GM19395 (cell line): ENCODE measurements around the gene KRTAP5-10.
"Not testable (repeated sequence)": the region's sequence is repeated elsewhere in the genome, so short reads cannot be mapped to it uniquely, and the experiment has no call there.

Experiments
- ATAC-seq: cut with Tn5 transposase; IDR thresholded peaks from one replicate; pipeline ENCODE4 v1.9.1; 2021; ENCODE audit warnings: mild to moderate bottlenecking, moderate library complexity; ENCODE audit not compliant: unreplicated experiment

Gene KRTAP5-10

GRCh38 chr11:71542382-71542781 is 23.0 kb upstream of the KRTAP5-10 start:
- no peak for ATAC-seq

- no peak for ATAC-seq
Measured at GRCh38 chr11:71542879-71543777, 22.2 kb upstream of the KRTAP5-10 start.

- ATAC-seq, result no peak
Measured at GRCh38 chr11:71543866-71544265, 21.5 kb upstream of the KRTAP5-10 start.

DNA sequence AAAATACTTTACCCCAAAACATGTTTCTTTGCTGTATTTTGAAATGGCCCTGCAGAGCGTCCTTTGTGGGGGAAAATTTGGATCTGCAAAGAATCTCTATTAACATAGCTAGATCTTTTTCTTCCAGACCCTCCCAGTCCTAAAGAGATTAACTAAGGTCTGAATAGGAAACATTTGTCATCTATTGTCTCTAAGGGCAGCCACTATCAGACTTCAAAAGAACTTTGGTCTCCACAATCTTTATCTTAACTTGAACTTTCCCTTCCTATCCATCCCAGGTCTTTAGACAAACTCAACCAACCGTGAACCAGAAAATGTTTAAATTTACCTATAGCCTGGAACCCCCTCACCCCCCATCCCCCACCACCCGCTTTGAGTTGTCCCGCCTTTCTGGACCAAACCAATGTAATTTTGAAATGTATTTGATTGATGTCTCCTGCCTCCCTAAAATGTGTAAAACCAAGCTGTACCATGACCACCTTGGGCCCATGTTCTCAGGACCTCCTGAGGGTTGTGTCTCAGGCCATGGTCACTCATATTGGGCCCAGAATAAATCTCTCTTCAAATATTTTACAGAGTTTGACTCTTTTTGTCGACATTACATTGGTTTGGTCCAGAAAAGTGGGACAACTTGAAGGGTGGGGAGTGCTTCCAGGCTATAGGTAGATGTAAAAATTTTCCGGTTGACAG is 20.7 kb upstream of the KRTAP5-10 start:
- no peak for ATAC-seq

- no peak for ATAC-seq
Measured at GRCh38 chr11:71545405-71545966, 19.9 kb upstream of the KRTAP5-10 start.

- ATAC-seq, result no peak
Measured at GRCh38 chr11:71548120-71548519, 17.2 kb upstream of the KRTAP5-10 start, which contains the start of gene KRTAP5-9. TSS of gene KRTAP5-9 (plus strand) at chr11:71548420. CDS start at chr11:71548658, 238 bp downstream.

DNA sequence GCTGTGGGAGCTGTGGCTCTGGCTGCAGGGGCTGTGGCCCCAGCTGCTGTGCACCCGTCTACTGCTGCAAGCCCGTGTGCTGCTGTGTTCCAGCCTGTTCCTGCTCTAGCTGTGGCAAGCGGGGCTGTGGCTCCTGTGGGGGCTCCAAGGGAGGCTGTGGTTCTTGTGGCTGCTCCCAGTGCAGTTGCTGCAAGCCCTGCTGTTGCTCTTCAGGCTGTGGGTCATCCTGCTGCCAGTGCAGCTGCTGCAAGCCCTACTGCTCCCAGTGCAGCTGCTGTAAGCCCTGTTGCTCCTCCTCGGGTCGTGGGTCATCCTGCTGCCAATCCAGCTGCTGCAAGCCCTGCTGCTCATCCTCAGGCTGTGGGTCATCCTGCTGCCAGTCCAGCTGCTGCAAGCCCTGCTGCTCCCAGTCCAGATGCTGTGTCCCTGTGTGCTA is 16.6 kb upstream of the KRTAP5-10 start:
- no peak for ATAC-seq

GRCh38 chr11:71551711-71552110 is 13.7 kb upstream of the KRTAP5-10 start:
- ATAC-seq, result no peak

DNA sequence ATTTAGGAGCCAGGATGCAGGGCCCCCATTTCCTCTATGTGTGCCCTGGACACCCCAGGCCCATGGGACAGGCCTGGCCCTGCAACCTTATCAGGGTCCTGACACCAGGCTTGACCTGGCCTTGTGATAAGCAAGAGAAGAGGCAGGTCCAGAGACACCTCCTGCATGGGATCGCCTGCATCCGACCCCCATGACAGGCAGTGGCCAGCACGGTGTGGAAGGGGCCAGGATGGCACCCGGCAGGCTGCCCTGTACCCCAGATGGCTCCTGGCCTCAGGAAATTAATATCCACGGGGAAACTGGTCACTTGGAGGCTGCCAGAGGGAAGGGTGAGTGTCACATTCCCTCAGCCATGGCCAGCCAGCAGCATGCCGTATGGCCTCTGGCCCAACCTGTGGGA is 10.4 kb upstream of the KRTAP5-10 start:
- no peak for ATAC-seq

- ATAC-seq, result no peak
Measured at GRCh38 chr11:71555508-71555907, 9.9 kb upstream of the KRTAP5-10 start.

DNA sequence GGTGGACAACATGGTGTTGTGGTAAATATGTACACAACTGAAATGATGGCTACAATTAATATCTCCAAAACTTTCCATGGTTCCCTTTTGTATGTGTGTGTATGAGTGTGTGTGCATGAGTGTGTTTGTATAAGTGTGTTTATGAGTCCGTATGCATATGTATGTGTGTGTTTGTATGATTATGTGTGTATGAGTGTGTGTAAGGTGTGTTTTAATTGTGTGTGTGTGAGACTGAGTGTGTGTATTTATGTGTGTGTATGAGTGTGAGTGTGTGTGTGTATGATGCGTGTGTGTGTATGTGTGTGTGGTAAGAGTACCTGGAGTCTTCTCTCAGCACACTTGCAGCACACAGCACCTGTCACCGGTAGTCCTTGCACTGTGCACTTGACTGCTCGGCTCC is 9.3 kb upstream of the KRTAP5-10 start:
- ATAC-seq, result no peak

GRCh38 chr11:71557257-71557656 is 8.1 kb upstream of the KRTAP5-10 start:
- no peak for ATAC-seq

DNA sequence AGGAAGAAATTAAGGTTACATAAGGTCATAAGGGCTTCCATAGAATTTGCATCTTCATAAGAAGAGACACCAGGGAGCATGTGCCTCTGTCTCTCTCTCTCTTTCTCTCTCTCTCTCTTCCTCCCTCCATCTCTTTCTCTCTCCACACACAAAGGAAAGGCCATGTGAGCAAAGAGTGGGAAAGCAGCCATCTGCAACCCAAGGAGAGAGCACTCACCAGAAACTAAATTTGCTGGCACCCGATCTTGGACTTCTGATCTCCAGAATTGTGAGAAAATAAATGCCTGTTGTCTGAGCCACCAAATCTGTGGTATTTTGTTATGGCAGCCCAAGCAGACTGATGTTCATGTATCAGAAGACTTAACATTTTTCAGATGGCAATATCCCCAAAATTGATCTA is 6.4 kb upstream of the KRTAP5-10 start:
- ATAC-seq, result no peak

DNA sequence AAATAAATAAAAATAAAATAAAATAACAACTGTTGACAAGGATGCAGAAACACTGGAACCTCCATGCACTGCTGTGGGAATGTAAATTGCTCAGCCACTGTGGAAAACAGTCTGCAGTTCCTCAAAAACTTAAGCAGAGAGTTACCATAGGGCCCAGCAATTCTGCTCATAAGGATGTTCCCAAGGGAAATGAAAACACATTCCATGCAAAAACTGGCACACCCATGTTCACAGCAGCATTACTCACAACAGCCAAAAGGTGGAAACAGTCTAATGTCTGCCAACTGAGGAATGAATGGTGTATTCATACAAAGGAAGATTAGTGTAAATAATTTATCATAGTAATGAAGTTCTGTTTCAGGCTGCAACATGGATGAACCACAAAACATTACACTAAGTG is 3.2 kb upstream of the KRTAP5-10 start:
- ATAC-seq, result no peak

DNA sequence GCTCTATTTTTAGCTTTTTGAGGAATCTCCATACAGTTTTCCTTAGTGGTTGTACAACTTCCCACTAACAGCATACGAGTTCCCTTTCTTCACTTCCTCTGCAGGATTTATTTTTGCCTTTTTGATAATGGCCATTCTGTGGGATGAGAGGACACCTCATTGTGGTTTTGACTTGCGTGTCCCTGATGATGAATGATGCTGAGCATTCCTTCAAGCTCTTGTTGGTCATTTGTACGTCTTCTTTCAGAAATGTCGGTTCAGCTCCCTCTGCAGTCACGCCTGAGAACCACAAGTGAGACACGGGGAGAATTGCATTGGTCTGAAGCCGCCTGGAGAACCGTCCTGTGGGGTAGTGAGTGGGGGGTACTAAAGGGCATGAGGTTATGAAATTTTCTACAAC is 2.0 kb upstream of the KRTAP5-10 start:
- ATAC-seq, result no peak

- ATAC-seq, result no peak
Measured at GRCh38 chr11:71564430-71564829, 933 bp upstream of the KRTAP5-10 start.

- no peak for ATAC-seq
Measured at GRCh38 chr11:71566081-71566620, 788 bp downstream of the KRTAP5-10 start.

GRCh38 chr11:71566626-71567599 is 1.6 kb downstream of the KRTAP5-10 start:
- ATAC-seq, result not testable (repeated sequence)

DNA sequence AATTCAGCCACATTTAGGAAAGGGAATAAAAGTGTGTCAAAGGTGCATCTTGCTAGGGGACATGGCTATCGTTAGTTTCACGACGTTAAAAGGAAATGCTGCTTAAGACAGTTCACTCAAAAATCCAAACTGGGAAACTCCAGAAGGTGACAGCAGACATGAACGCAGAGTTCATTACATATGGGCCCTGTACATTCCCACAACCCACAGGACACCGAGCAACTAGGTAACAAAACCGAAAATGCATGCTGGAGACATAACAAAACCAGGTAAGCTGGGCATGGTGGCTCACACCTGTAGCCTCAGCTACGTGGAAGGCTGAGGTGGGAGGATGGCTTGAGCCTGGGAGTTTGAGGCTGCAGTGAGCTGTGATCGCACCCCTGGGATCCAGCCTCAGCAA is 2.3 kb downstream of the KRTAP5-10 start:
- not testable (repeated sequence) for ATAC-seq

DNA sequence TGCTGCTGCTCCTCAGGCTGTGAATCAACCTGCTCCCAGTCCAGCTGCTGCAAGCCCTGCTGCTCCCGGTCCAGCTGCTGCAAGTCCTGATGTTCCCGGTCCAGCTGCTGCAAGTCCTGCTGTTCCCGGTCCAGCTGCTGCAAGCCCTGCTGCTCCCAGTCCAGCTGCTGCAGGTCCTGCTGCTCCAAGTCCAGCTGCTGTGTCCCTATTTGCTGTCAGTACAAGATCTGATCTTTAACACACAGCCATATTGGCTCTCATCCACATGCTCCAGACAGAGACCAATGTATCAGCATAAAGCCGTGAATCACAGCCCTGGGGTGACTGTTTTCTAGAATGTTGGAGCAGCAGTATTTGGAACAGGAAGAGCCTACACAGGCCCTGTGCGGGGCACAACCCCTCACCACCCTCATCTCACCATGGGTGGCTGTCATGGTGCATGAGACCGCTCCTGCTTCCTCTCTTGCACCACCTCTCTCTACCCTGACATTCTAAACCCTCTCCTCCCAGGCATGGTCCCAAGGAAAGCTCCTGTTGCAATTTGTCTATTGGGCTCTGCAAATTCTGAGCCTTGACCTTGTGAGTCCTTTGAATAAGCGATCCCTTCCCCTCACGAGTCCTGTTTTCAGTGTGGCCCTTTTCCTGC is 3.5 kb downstream of the KRTAP5-10 start:
- ATAC-seq, result no peak
